ENCODE results near the gene ATIC.

ATIC gene

GRCh38 chr2:215377283-215377682 lies 65.4 kb downstream of the ATIC start:
- DNase-seq: no peak

GRCh38 chr2:215378045-215378444 lies 66.2 kb downstream of the ATIC start:
- no peak for DNase-seq

GRCh38 chr2:215379039-215379438 lies 67.2 kb downstream of the ATIC start:
- DNase-seq: no peak

- DNase-seq: no peak
These were observed 68.1 kb downstream of the ATIC start for GRCh38 chr2:215379948-215380347.

GRCh38 chr2:215380699-215381098 lies 68.8 kb downstream of the ATIC start:
- no peak for DNase-seq

GRCh38 chr2:215382011-215382410 lies 70.2 kb downstream of the ATIC start:
- DNase-seq: no peak

- DNase-seq: no peak
These were observed 70.6 kb downstream of the ATIC start for GRCh38 chr2:215382480-215382879.

- no peak for DNase-seq
These were observed 71.9 kb downstream of the ATIC start for GRCh38 chr2:215383652-215384279.

GRCh38 chr2:215384710-215385109 lies 72.9 kb downstream of the ATIC start:
- DNase-seq: no peak

- no peak for DNase-seq
These were observed 74.7 kb downstream of the ATIC start for GRCh38 chr2:215386566-215386965.

- DNase-seq: no peak
These were observed 76.3 kb downstream of the ATIC start for GRCh38 chr2:215388002-215388728.

GRCh38 chr2:215390550-215390913 lies 78.7 kb downstream of the ATIC start:
- DNase-seq: no peak

- no peak for DNase-seq
These were observed 79.7 kb downstream of the ATIC start for GRCh38 chr2:215391531-215391930.

- no peak for DNase-seq
These were observed 80.3 kb downstream of the ATIC start for GRCh38 chr2:215392164-215392563.

- DNase-seq: no peak
These were observed 80.9 kb downstream of the ATIC start for GRCh38 chr2:215392687-215393270.

GRCh38 chr2:215394102-215394805 lies 82.4 kb downstream of the ATIC start:
- DNase-seq: no peak

GRCh38 chr2:215395687-215396460 lies 84.0 kb downstream of the ATIC start:
- no peak for DNase-seq

- peak; percentile 72 for DNase-seq
These were observed 84.9 kb downstream of the ATIC start for GRCh38 chr2:215396595-215397313.

- no peak for DNase-seq
These were observed 85.9 kb downstream of the ATIC start for GRCh38 chr2:215397632-215398341.

- no peak for DNase-seq
These were observed 87.3 kb downstream of the ATIC start for GRCh38 chr2:215399067-215399716.

All from fibroblast of skin of right biceps (primary cell).